Endometrial microvascular endothelial cells (primary cell): ENCODE results near the gene HRH2. TPM values are rescaled to one million over a fixed set of nuclear protein-coding genes. Genes with fewer than 3 reads are reported as not detected.
"Not testable (repeated sequence)": the region's sequence is repeated elsewhere in the genome, so short reads cannot be mapped to it uniquely, and the experiment has no call there.

ENCODE experiments used
- in situ Hi-C: cut with HindIII; loops from 2 replicates; pipeline ENCODE4 v1.10.0; 2017; ENCODE audit warnings: low sequenced_read_pairs, low pct_unique_long_range_greater_than_20kb; ENCODE audit errors: inconsistent ontology term
- total RNA-seq: library from RNA; depleted of rRNA; stranded (reverse); fragments of >200 nt; gene quantifications from one replicate; pipeline ENCODE4 v1.2.3, GENCODE V29; 2015; ENCODE audit errors: inconsistent ontology term

Gene HRH2
- total RNA-seq, 1 donor from 2014 or later, result not detected

GRCh38 chr5:175747539-175748060 is 89.7 kb downstream of the HRH2 start:
- in situ Hi-C loops, result no loop called here

- in situ Hi-C loops, result no loop called here
Observed at GRCh38 chr5:175748650-175749049, 90.8 kb downstream of the HRH2 start.

- in situ Hi-C loops, result no loop called here
Observed at GRCh38 chr5:175749591-175749990, 91.7 kb downstream of the HRH2 start.

GRCh38 chr5:175750511-175750931 is 92.7 kb downstream of the HRH2 start:
- in situ Hi-C loops, result no loop called here

GRCh38 chr5:175751369-175751768 is 93.5 kb downstream of the HRH2 start:
- in situ Hi-C loops, result no loop called here

GRCh38 chr5:175752826-175753535 is 95.1 kb downstream of the HRH2 start:
- in situ Hi-C loops, result no loop called here

- in situ Hi-C loops, result no loop called here
Observed at GRCh38 chr5:175753536-175754402, 95.9 kb downstream of the HRH2 start.

- in situ Hi-C loops, result not testable (repeated sequence)
Observed at GRCh38 chr5:175759991-175760390, 102.1 kb downstream of the HRH2 start.

Other genes starting within 250 kb of the HRH2 start
- not detected for gene DRD1, start 213.9 kb upstream of the HRH2 start, total RNA-seq
- 102 TPM for gene SFXN1, start 179.5 kb upstream of the HRH2 start, total RNA-seq
- gene CPLX2, start 213.5 kb downstream of the HRH2 start, total RNA-seq, result not detected